GM12873 (cell line): ENCODE results near the gene RANBP3L.

Source experiments
- CTCF ChIP-seq: IDR thresholded peaks from 2 replicates; pipeline ENCODE4 v1.5.1; 2012; ENCODE audit warnings: low read depth, mild to moderate bottlenecking, moderate library complexity, low read length, control low read depth; ENCODE audit not compliant: insufficient read depth; ENCODE audit errors: missing control alignments

Gene RANBP3L

GRCh38 chr5:36300927-36301540 lies 668 bp downstream of the RANBP3L start:
- no peak for TF ChIP-seq CTCF

- TF ChIP-seq CTCF: no peak
These were observed 1.3 kb downstream of the RANBP3L start for GRCh38 chr5:36300191-36300926.

- no peak for TF ChIP-seq CTCF
These were observed 3.1 kb downstream of the RANBP3L start for GRCh38 chr5:36298552-36298951.

GRCh38 chr5:36297653-36298052 lies 4.0 kb downstream of the RANBP3L start:
- TF ChIP-seq CTCF: no peak

- no peak for TF ChIP-seq CTCF
These were observed 15.7 kb downstream of the RANBP3L start for GRCh38 chr5:36285837-36286615.

GRCh38 chr5:36281626-36282025 lies 20.1 kb downstream of the RANBP3L start:
- TF ChIP-seq CTCF: no peak

- TF ChIP-seq CTCF: no peak
These were observed 22.5 kb downstream of the RANBP3L start for GRCh38 chr5:36279054-36279698.
